Calu3 (cell line): Measurements from ENCODE around the gene ANO2. TPM values are rescaled to one million over a fixed set of nuclear protein-coding genes. Genes with fewer than 3 reads are reported as not detected.
A peak's percentile ranks its signal among the peaks of the same experiment; 100 is the strongest.

ENCODE experiments used
- BruUV-seq: library from RNA; stranded (reverse); fragments of 400-500 nt; replicated peaks from 2 replicates; lab custom pipeline; 2021; lab: Mats Ljungman, UMichigan
- CTCF ChIA-PET: fragments of 300-600 bp; sonication (Branson Sonifier 250); formaldehyde crosslinking; loops from one replicate; lab custom pipeline; 2022; ENCODE audit warnings: antibody characterized with exemption; lab: Charles Lee
- DNase-seq: peaks from one replicate; pipeline ENCODE4 v3.0.0; 2022
- H3K27ac Mint-ChIP-seq: one replicate; pipeline ENCODE4 v1.8.0; 2022; ENCODE audit warnings: mixed read lengths; ENCODE audit not compliant: unreplicated experiment
- H3K27me3 Mint-ChIP-seq: one replicate; pipeline ENCODE4 v1.8.0; 2022; ENCODE audit warnings: mixed read lengths; ENCODE audit not compliant: unreplicated experiment
- H3K36me3 Mint-ChIP-seq: one replicate; pipeline ENCODE4 v1.8.0; 2022; ENCODE audit warnings: mild to moderate bottlenecking, moderate library complexity, mixed read lengths; ENCODE audit not compliant: insufficient read depth, unreplicated experiment
- H3K4me1 Mint-ChIP-seq: one replicate; pipeline ENCODE4 v1.8.0; 2022; ENCODE audit warnings: mild to moderate bottlenecking, low read depth, mixed read lengths; ENCODE audit not compliant: unreplicated experiment
- H3K4me3 Mint-ChIP-seq: one replicate; pipeline ENCODE4 v1.8.0; 2022; ENCODE audit warnings: mild to moderate bottlenecking, low read depth, moderate library complexity, mixed read lengths; ENCODE audit not compliant: unreplicated experiment
- H3K9me3 Mint-ChIP-seq: one replicate; pipeline ENCODE4 v1.8.0; 2022; ENCODE audit warnings: low read depth, mixed read lengths; ENCODE audit not compliant: unreplicated experiment
- intact Hi-C: fragments of 100-400 bp; cut with micrococcal nuclease; formaldehyde crosslinking; loops from one replicate; pipeline ENCODE4 v1.10.0; 2022; ENCODE audit not compliant: unreplicated experiment
- total RNA-seq: library from RNA; stranded (reverse); gene quantifications from 2 replicates; pipeline ENCODE4 v1.2.3, GENCODE V29; 2022
- TF ChIP-seq, protein P1 (sequence below): fragments of 200-600 bp; IDR thresholded peaks from one replicate; pipeline ENCODE4 v1.8.0; 2022; ENCODE audit warnings: antibody characterized with exemption; ENCODE audit not compliant: unreplicated experiment

Gene ANO2
- total RNA-seq, 1 experiment from 2014 or later = not detected

DNA sequence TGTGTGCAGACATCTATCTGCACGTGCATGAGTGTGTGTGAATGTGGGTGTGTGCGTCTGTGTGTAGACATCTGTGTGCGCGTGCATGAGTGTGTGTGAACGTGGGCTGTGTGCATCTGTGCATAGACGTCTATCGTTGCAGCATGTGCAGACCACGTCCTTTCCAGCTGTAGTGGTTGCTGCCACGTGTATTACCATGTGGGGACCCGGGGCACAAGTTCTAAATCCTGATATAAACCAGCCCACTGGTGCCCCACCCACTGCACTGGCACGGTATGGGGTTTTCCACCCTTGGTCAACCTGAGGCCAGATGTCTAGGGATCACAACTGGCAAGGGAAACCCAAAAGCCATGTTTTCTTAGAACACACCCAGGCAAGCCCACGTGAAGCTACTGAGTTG, 197.0 kb downstream of the ANO2 start:
- H3K9me3 Mint-ChIP-seq = no peaks in the 10 kb centered on the region
- no peak for DNase-seq
- no peak overlapping the region for H3K27ac Mint-ChIP-seq
- TF ChIP-seq, protein P1, sequence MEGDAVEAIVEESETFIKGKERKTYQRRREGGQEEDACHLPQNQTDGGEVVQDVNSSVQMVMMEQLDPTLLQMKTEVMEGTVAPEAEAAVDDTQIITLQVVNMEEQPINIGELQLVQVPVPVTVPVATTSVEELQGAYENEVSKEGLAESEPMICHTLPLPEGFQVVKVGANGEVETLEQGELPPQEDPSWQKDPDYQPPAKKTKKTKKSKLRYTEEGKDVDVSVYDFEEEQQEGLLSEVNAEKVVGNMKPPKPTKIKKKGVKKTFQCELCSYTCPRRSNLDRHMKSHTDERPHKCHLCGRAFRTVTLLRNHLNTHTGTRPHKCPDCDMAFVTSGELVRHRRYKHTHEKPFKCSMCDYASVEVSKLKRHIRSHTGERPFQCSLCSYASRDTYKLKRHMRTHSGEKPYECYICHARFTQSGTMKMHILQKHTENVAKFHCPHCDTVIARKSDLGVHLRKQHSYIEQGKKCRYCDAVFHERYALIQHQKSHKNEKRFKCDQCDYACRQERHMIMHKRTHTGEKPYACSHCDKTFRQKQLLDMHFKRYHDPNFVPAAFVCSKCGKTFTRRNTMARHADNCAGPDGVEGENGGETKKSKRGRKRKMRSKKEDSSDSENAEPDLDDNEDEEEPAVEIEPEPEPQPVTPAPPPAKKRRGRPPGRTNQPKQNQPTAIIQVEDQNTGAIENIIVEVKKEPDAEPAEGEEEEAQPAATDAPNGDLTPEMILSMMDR = no peak
- no peak overlapping the region for H3K4me3 Mint-ChIP-seq
- no peaks in the 10 kb centered on the region for H3K36me3 Mint-ChIP-seq
- BruUV-seq = no TSS peak
- H3K4me1 Mint-ChIP-seq = no peaks in the 10 kb centered on the region
- CTCF ChIA-PET = no interaction called here
- peaks cover 19% of the 10 kb centered on the region for H3K27me3 Mint-ChIP-seq
- intact Hi-C loops = loop anchor here (5.0 kb wide), 1 partner anchor 294 kb away; no protein-coding TSS in a partner anchor

DNA sequence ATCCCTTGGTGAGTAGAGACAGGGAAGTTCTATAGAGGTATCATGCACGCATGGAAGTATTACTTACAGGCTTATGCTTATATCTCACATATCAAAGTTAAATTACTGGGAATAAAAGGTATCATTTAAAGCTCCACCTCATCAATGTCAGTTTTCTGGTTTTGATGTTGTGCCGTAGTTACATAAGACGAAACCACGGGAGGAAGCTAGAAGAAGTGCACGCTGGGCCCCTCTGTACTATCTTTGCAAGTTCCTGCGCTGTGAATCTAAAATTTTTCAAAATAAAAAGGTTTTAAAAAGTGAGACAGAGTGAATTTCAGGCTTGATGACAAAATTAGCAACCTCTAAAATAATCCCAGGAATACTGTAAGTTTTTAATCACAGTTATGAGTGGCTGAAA, 198.1 kb downstream of the ANO2 start:
- no TSS peak for BruUV-seq
- TF ChIP-seq, protein P1 = no peak
- CTCF ChIA-PET = no interaction called here
- no peaks in the 10 kb centered on the region for H3K36me3 Mint-ChIP-seq
- no peaks in the 10 kb centered on the region for H3K9me3 Mint-ChIP-seq
- intact Hi-C loops = loop anchor here (5.0 kb wide), 1 partner anchor 295 kb away; no protein-coding TSS in a partner anchor
- DNase-seq = no peak
- H3K27me3 Mint-ChIP-seq = peaks cover 30% of the 10 kb centered on the region
- no peak overlapping the region for H3K4me3 Mint-ChIP-seq
- H3K27ac Mint-ChIP-seq = no peak overlapping the region
- no peaks in the 10 kb centered on the region for H3K4me1 Mint-ChIP-seq

DNA sequence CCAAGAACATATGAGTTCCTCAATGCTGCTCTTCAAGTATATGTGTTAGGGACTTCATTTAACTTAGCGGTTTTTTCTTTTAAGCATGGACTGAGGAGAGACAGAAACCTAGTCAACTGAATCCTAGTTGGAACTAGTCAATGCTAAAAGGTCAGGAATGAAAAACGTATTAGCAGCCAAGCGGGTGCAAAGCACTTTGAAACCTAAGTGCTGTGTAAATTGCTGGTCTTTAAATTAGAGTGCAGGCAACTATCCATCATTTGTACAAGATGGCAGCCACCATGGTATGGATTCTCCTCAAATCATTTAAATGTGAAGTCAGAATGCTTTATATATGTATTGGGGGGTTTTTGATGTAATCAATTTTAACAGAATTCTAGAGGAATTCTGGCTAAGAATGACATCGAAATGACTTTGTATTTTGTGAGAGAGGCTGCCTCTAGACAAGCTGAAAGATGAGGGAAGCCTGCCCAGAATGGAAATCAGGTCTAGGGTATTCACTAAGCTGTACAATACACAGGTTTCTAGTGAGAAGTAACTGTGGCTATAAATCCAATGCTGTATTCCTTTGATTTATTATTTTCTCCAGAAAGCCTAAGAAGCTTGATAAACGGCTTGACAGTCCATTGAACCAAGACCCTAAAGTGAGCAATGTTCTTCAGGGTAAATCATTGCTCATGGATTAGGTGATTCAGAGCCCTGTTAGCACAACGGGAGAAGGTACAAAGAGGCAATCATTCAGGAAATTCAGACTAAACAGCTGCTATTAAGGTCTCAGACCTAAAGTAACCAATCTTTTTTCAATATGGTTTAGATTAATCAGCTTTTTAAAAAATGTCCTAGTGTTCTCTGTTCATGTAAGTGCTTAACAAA, 198.8 kb downstream of the ANO2 start:
- Mint-ChIP-seq H3K9me3 (no peaks in the 10 kb centered on the region), H3K27me3 (peaks cover 37% of the 10 kb centered on the region), H3K4me3 (no peak overlapping the region), H3K27ac (no peak overlapping the region), H3K4me1 (no peaks in the 10 kb centered on the region), H3K36me3 (no peaks in the 10 kb centered on the region)
- no TSS peak for BruUV-seq
- DNase-seq = no peak
- TF ChIP-seq, protein P1 = no peak
- intact Hi-C loops = loop anchor here (5.0 kb wide), 1 partner anchor 296 kb away; no protein-coding TSS in a partner anchor
- CTCF ChIA-PET = no interaction called here

DNA sequence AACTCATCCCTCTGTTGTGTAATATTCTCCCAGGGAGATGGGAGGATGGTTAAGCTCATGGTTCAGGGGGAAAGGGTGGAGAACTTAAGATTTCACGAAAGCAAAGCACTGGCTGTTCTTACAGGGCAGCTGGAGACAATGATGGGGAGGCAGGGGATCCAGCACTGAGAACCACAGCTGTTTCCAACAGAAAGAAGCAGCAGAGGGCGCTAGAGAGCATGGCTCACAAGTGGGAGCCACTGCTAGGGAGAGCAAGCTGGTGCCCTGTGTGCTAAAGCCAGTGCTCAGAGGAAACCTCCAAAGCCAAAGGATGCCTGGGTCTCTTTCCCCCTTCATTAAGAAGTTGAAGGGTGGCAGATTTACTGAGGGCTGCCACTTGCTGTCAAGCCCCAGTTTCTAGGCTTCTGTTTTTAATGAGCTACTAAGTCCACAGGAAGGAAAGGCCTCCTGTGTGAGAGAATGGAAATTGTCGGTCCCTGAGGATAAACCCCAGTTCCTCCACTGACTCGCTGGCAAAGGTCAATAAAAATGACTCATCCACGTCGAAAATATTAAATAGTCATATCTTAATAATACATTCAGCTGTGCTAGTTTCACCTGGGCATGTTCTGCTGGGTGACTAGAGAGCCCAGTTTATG, 199.7 kb downstream of the ANO2 start:
- no TSS peak for BruUV-seq
- Mint-ChIP-seq H3K27ac (no peak overlapping the region), H3K36me3 (no peaks in the 10 kb centered on the region), H3K4me1 (no peaks in the 10 kb centered on the region), H3K9me3 (no peaks in the 10 kb centered on the region), H3K4me3 (no peak overlapping the region), H3K27me3 (peaks cover 46% of the 10 kb centered on the region)
- CTCF ChIA-PET = no interaction called here
- intact Hi-C loops = loop anchor here (5.0 kb wide), 1 partner anchor 297 kb away; no protein-coding TSS in a partner anchor
- TF ChIP-seq, protein P1 = peak; percentile 67
- peak; percentile 67 for DNase-seq
